PC-3 (cell line): ENCODE measurements around the gene CAMK1G. TPM values are rescaled to one million over a fixed set of nuclear protein-coding genes. Genes with fewer than 3 reads are reported as not detected.

Experiments
- ATAC-seq: fragments of 200-7000 bp; cut with Tn5 transposase; 2 replicates; pipeline ENCODE4 v1.9.1; 2020; ENCODE audit warnings: mild to moderate bottlenecking, moderate library complexity
- BruUV-seq: library from RNA; stranded (reverse); fragments of 400-500 nt; replicated peaks from 2 replicates; lab custom pipeline; 2021; lab: Mats Ljungman, UMichigan
- CTCF ChIA-PET: fragments of 300-600 bp; sonication (Branson Sonifier 250); formaldehyde crosslinking; loops from one replicate; lab custom pipeline; 2022; ENCODE audit warnings: antibody characterized with exemption; lab: Charles Lee
- POLR2A ChIA-PET: fragments of 300-600 bp; sonication (Branson Sonifier 250); formaldehyde crosslinking; loops from one replicate; lab custom pipeline; 2022; ENCODE audit warnings: antibody characterized with exemption; ENCODE audit not compliant: unreplicated experiment; lab: Charles Lee
- DNase-seq: peaks from one replicate; pipeline ENCODE4 v3.0.0-alpha.2; 2015
- H2AFZ ChIP-seq: fragments of 300-600 bp; sonication (generic); 2 replicates; pipeline ENCODE4 v1.6.0; 2016; ENCODE audit warnings: antibody characterized with exemption, low read length
- H3F3A ChIP-seq: fragments of 300-600 bp; sonication (generic); one replicate; pipeline ENCODE4 v1.6.0; 2017; ENCODE audit warnings: antibody characterized with exemption, low read length, control low read depth, mild to moderate bottlenecking; ENCODE audit not compliant: unreplicated experiment
- H3K27ac ChIP-seq: fragments of 300-600 bp; sonication (generic); 2 replicates; pipeline ENCODE4 v1.5.1; 2016; ENCODE audit warnings: mild to moderate bottlenecking, low read length
- H3K27me3 ChIP-seq: fragments of 300-600 bp; sonication (generic); 2 replicates; pipeline ENCODE4 v1.6.1; 2016; ENCODE audit warnings: low read length, mixed read lengths
- H3K36me3 ChIP-seq: fragments of 300-600 bp; sonication (generic); 2 replicates; pipeline ENCODE4 v1.6.1; 2016; ENCODE audit warnings: low read depth, mixed run types, low read length, mixed read lengths
- H3K4me1 ChIP-seq: fragments of 300-600 bp; sonication (generic); 2 replicates; pipeline ENCODE4 v1.5.1; 2016; ENCODE audit warnings: low read length; ENCODE audit not compliant: insufficient read depth
- H3K4me2 ChIP-seq: fragments of 300-600 bp; sonication (generic); 2 replicates; pipeline ENCODE4 v1.6.0; 2016; ENCODE audit warnings: low read length
- H3K4me3 ChIP-seq: fragments of 300-600 bp; sonication (generic); 2 replicates; pipeline ENCODE4 v1.5.1; 2016; ENCODE audit warnings: mild to moderate bottlenecking, low read length, mixed read lengths
- H3K79me2 ChIP-seq: fragments of 300-600 bp; sonication (generic); 2 replicates; pipeline ENCODE4 v1.6.1; 2017; ENCODE audit warnings: low read length, mixed read lengths
- H3K9ac ChIP-seq: fragments of 300-600 bp; sonication (generic); 2 replicates; pipeline ENCODE4 v1.6.0; 2016; ENCODE audit warnings: mild to moderate bottlenecking, low read length
- H3K9me2 ChIP-seq: fragments of 300-600 bp; sonication (generic); replicated peaks from 2 replicates; pipeline ENCODE4 v1.6.1; 2016; ENCODE audit warnings: mixed run types, low read length, mixed read lengths
- H3K9me3 ChIP-seq: fragments of 300-600 bp; sonication (generic); 2 replicates; pipeline ENCODE4 v1.6.1; 2016; ENCODE audit warnings: low read length, mixed read lengths
- H4K20me1 ChIP-seq: fragments of 300-600 bp; sonication (generic); 2 replicates; pipeline ENCODE4 v1.6.1; 2016; ENCODE audit warnings: low read length, mixed read lengths
- EZH2 ChIP-seq: fragments of 300-600 bp; sonication (generic); IDR thresholded peaks from one replicate; pipeline ENCODE4 v1.6.1; 2017; ENCODE audit warnings: antibody characterized with exemption, mild to moderate bottlenecking, low read length; ENCODE audit not compliant: unreplicated experiment
- EZH2phosphoT487 ChIP-seq: fragments of 300-600 bp; sonication (generic); IDR thresholded peaks from 2 replicates; pipeline ENCODE4 v1.6.1; 2018; ENCODE audit warnings: mild to moderate bottlenecking, antibody characterized with exemption, low read length, borderline replicate concordance
- intact Hi-C: fragments of 100-400 bp; cut with micrococcal nuclease; formaldehyde crosslinking; loops from 2 replicates; pipeline ENCODE4 v1.9.0; 2023
- total RNA-seq: library from RNA; depleted of rRNA; stranded (reverse); fragments of >200 nt; gene quantifications from 2 replicates; pipeline ENCODE4 v1.2.3, GENCODE V29; 2014
- TF ChIP-seq, protein P1 (sequence below): fragments of 300-600 bp; sonication (generic); conservative IDR thresholded peaks from 2 replicates; pipeline ENCODE4 v1.5.1; 2017; ENCODE audit warnings: antibody characterized with exemption, low read depth, mild to moderate bottlenecking, low read length

Gene CAMK1G
- total RNA-seq, 1 experiment from 2014 or later = not detected

DNA sequence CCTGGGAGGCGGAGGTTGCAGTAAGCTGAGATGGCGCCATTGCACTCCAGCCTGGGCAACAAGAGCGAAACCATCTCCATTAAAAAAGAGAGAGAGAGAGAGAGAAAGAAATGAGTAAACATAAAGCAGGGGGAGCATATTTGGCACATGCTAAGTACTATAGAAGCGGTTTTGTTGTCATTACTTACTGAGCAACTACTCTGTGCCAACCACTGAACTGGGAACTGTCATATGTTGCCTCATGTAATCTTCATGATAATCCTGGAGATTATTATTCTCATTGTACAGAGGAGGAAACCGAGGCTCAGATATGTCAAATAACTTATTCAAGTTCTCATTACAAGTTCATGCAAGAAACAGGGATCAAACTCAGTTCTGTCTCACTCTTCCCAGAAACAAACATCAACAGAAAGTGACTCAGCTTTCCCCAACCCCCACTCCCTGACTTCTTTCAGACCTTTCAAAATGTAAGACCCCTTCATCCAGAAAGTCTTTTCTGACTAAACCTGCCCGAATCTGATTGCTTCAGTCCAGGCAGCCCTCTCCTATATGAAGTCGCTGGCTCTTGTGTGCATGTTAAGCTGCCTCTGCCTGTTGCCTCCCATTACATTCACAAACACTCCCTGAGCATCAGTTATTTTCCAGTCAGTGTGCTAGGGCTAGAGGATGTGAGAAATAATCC is 45.2 kb downstream of the CAMK1G start:
- Histone ChIP-seq H3F3A (peaks cover 21% of the 10 kb centered on the region), H3K4me3 (no peak overlapping the region), H3K9me2 (no peaks in the 10 kb centered on the region), H3K36me3 (peaks cover 98% of the 10 kb centered on the region), H4K20me1 (0 out of 2 replicates have a peak, but pooled peaks cover 44% of the 10 kb centered on the region), H3K27ac (no peak overlapping the region), H3K9ac (no peak overlapping the region), H3K4me2 (no peak overlapping the region), H2AFZ (no peak overlapping the region), H3K9me3 (no peaks in the 10 kb centered on the region), H3K27me3 (no peaks in the 10 kb centered on the region), H3K4me1 (no peaks in the 10 kb centered on the region), H3K79me2 (no peaks in the 10 kb centered on the region; the same call in 1 of the 2 replicates)
- POLR2A ChIA-PET = no interaction called here
- TF ChIP-seq, protein P1, sequence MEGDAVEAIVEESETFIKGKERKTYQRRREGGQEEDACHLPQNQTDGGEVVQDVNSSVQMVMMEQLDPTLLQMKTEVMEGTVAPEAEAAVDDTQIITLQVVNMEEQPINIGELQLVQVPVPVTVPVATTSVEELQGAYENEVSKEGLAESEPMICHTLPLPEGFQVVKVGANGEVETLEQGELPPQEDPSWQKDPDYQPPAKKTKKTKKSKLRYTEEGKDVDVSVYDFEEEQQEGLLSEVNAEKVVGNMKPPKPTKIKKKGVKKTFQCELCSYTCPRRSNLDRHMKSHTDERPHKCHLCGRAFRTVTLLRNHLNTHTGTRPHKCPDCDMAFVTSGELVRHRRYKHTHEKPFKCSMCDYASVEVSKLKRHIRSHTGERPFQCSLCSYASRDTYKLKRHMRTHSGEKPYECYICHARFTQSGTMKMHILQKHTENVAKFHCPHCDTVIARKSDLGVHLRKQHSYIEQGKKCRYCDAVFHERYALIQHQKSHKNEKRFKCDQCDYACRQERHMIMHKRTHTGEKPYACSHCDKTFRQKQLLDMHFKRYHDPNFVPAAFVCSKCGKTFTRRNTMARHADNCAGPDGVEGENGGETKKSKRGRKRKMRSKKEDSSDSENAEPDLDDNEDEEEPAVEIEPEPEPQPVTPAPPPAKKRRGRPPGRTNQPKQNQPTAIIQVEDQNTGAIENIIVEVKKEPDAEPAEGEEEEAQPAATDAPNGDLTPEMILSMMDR = no peak
- TF ChIP-seq EZH2 (no peak), EZH2phosphoT487 (no peak)
- BruUV-seq = no TSS peak
- DNase-seq (no peak), ATAC-seq (no peak)
- CTCF ChIA-PET = no interaction called here
- intact Hi-C loops = loop anchor here (5.0 kb wide), 1 partner anchor 119 kb away; no protein-coding TSS in a partner anchor

DNA sequence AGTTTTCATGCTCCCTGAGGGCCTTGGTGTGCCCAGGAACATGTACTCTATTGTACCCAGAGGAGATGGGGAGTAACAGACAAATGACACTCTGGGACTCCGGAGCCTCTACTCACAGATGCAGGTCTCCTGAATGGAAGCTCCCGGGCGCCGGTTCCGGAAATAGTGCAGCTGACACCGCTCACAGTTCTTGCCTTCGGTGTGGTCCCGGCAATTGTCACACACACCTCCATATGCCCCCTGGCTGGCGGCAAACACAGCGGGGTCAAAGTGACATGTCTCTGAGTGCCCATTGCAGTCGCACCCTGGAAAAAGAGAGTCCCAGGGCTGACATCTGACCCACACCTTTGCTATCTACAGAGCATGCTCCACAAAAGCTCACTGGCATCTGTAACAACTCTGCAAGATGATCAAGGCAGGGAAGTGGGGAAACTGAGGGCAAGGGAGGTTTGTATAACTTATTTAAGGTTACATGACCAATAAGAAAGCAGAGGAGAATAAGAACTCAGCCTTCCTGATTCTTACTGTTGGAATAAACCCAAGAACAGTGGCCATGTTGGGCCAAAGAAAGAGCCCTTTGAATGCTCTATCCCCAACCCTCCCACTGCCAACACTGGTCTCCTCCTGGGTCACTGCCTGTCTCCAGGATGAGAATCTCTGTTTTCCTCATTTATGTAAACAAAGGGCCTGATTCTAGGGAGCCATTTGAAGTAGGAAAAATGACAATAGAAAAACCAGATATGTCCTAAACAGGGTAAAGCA is 46.3 kb downstream of the CAMK1G start:
- Histone ChIP-seq H2AFZ (no peak overlapping the region), H3F3A (peaks cover 21% of the 10 kb centered on the region), H3K4me3 (no peak overlapping the region), H4K20me1 (0 out of 2 replicates have a peak, but pooled peaks cover 41% of the 10 kb centered on the region), H3K27me3 (no peaks in the 10 kb centered on the region), H3K9ac (no peak overlapping the region), H3K4me2 (no peak overlapping the region), H3K9me3 (no peaks in the 10 kb centered on the region), H3K27ac (no peak overlapping the region), H3K79me2 (no peaks in the 10 kb centered on the region; the same call in 1 of the 2 replicates), H3K9me2 (no peaks in the 10 kb centered on the region), H3K36me3 (peaks cover 99% of the 10 kb centered on the region), H3K4me1 (no peaks in the 10 kb centered on the region)
- no peak for DNase-seq
- POLR2A ChIA-PET = no interaction called here
- BruUV-seq = no TSS peak
- intact Hi-C loops = loop anchor here (5.0 kb wide), 1 partner anchor 117 kb away; no protein-coding TSS in a partner anchor
- CTCF ChIA-PET = no interaction called here
- TF ChIP-seq, protein P1 = no peak
- no peak for TF ChIP-seq EZH2phosphoT487
- no peak for TF ChIP-seq EZH2
- ATAC-seq = no peak
